Measurements from ENCODE around the gene PLCXD3. TPM values are rescaled to one million over a fixed set of nuclear protein-coding genes. Genes with fewer than 3 reads are reported as not detected.
A peak's percentile ranks its signal among the peaks of the same experiment; 100 is the strongest.

The PLCXD3 gene
- total RNA-seq, 1 experiment from 2014 or later = 5.0 TPM

- Histone ChIP-seq H3K9ac (ENCODE audit: low read length) (no peak overlapping the region), H3K79me2 (ENCODE audit: low read length) (no peaks in the 10 kb centered on the region), H3K4me3 (ENCODE audit: low read length) (no peak overlapping the region), H3K9me3 (ENCODE audit: low read length) (no peaks in the 10 kb centered on the region), H3K27ac (ENCODE audit: low read length) (no peak overlapping the region), H4K20me1 (ENCODE audit: low read length) (no peaks in the 10 kb centered on the region), H3F3A (ENCODE audit: low read length, unreplicated experiment) (no peaks in the 10 kb centered on the region), H2AFZ (ENCODE audit: low read length) (no peak overlapping the region), H3K27me3 (ENCODE audit: low read length) (no peaks in the 10 kb centered on the region), H3K9me2 (replicated peaks; ENCODE audit: low read length) (no peaks in the 10 kb centered on the region), H3K4me1 (ENCODE audit: insufficient read depth, low read length) (peaks cover 4% of the 10 kb centered on the region; the same call in 1 of the 2 replicates), H3K4me2 (ENCODE audit: low read length) (no peak overlapping the region), H3K36me3 (ENCODE audit: low read depth, low read length) (no peaks in the 10 kb centered on the region)
- intact Hi-C loops (cut with micrococcal nuclease) = loop anchor here (1.0 to 5.0 kb wide), 4 partner anchors 156 to 443 kb away; no protein-coding TSS in a partner anchor
- ChIA-PET POLR2A (ENCODE audit: unreplicated experiment) (no interaction called here), CTCF (interaction anchor here (0.6 to 1.7 kb wide), 4 partner anchors 294 to 443 kb away, joined by 3 to 7 read pairs (median 4); no protein-coding TSS in a partner anchor)
- DNase-seq (peak; percentile 43), ATAC-seq (peak; percentile 43)
- TF ChIP-seq CTCF (conservative IDR thresholded peaks at IDR 0.05; ENCODE audit: low read depth, low read length) (peak; percentile 53), EZH2 (IDR thresholded peaks at IDR 0.05; ENCODE audit: low read length, unreplicated experiment) (no peak)
- BruUV-seq (replicated peaks) = no TSS peak
Observed at GRCh38 chr5:41347569-41347968, 162.8 kb downstream of the PLCXD3 start.

- H2AFZ ChIP-seq (ENCODE audit: low read length) = no peak overlapping the region
- no peaks in the 10 kb centered on the region for H3K9me3 ChIP-seq (ENCODE audit: low read length)
- DNase-seq (peak; percentile 66), ATAC-seq (no peak; the same call in 1 of the 2 replicates)
- no peak overlapping the region for H3K27ac ChIP-seq (ENCODE audit: low read length)
- H3K79me2 ChIP-seq (ENCODE audit: low read length) = no peaks in the 10 kb centered on the region
- no peaks in the 10 kb centered on the region for H3K36me3 ChIP-seq (ENCODE audit: low read depth, low read length)
- ChIA-PET CTCF (interaction anchor here (1.4 to 1.8 kb wide), 3 partner anchors 77 to 442 kb away, joined by 4 to 7 read pairs (median 7); no protein-coding TSS in a partner anchor), POLR2A (ENCODE audit: unreplicated experiment) (interaction anchor here (0.7 kb wide), 1 partner anchor 488 kb away, joined by 3 read pairs; no protein-coding TSS in a partner anchor)
- H3K27me3 ChIP-seq (ENCODE audit: low read length) = no peaks in the 10 kb centered on the region
- intact Hi-C loops (cut with micrococcal nuclease) = loop anchor here (1.0 to 5.0 kb wide), 5 partner anchors 76 to 442 kb away; no protein-coding TSS in a partner anchor
- no peaks in the 10 kb centered on the region for H3F3A ChIP-seq (ENCODE audit: low read length, unreplicated experiment)
- no TSS peak for BruUV-seq (replicated peaks)
- H3K9me2 ChIP-seq (replicated peaks; ENCODE audit: low read length) = no peaks in the 10 kb centered on the region
- H3K4me3 ChIP-seq (ENCODE audit: low read length) = no peak overlapping the region
- no peak overlapping the region for H3K9ac ChIP-seq (ENCODE audit: low read length)
- peaks cover 6% of the 10 kb centered on the region; the same call in 1 of the 2 replicates for H3K4me1 ChIP-seq (ENCODE audit: insufficient read depth, low read length)
- no peak for TF ChIP-seq EZH2phosphoT487 (IDR thresholded peaks at IDR 0.05; ENCODE audit: borderline replicate concordance, low read length)
- TF ChIP-seq CTCF (conservative IDR thresholded peaks at IDR 0.05; ENCODE audit: low read depth, low read length) = peak; percentile 67
- no peaks in the 10 kb centered on the region for H4K20me1 ChIP-seq (ENCODE audit: low read length)
- H3K4me2 ChIP-seq (ENCODE audit: low read length) = 0 out of 2 replicates have a peak overlapping the region, but pooled peaks have one; percentile 3
Observed at GRCh38 chr5:41346609-41347008, 163.8 kb downstream of the PLCXD3 start.

- Histone ChIP-seq H3K9me3 (ENCODE audit: low read length) (no peaks in the 10 kb centered on the region), H3K79me2 (ENCODE audit: low read length) (no peaks in the 10 kb centered on the region), H3K4me3 (ENCODE audit: low read length) (no peak overlapping the region), H3K36me3 (ENCODE audit: low read depth, low read length) (no peaks in the 10 kb centered on the region), H2AFZ (ENCODE audit: low read length) (no peak overlapping the region), H3F3A (ENCODE audit: low read length, unreplicated experiment) (no peaks in the 10 kb centered on the region), H3K27ac (ENCODE audit: low read length) (no peak overlapping the region), H3K27me3 (ENCODE audit: low read length) (no peaks in the 10 kb centered on the region), H3K9me2 (replicated peaks; ENCODE audit: low read length) (no peaks in the 10 kb centered on the region), H4K20me1 (ENCODE audit: low read length) (no peaks in the 10 kb centered on the region), H3K4me1 (ENCODE audit: insufficient read depth, low read length) (peaks cover 12% of the 10 kb centered on the region), H3K4me2 (ENCODE audit: low read length) (no peak overlapping the region), H3K9ac (ENCODE audit: low read length) (no peak overlapping the region)
- ATAC-seq (no peak), DNase-seq (no peak)
- POLR2A ChIA-PET (ENCODE audit: unreplicated experiment) = no interaction called here
- no TSS peak for BruUV-seq (replicated peaks)
- no peak for TF ChIP-seq EZH2phosphoT487 (IDR thresholded peaks at IDR 0.05; ENCODE audit: borderline replicate concordance, low read length)
- no peak for TF ChIP-seq CTCF (conservative IDR thresholded peaks at IDR 0.05; ENCODE audit: low read depth, low read length)
- TF ChIP-seq EZH2 (IDR thresholded peaks at IDR 0.05; ENCODE audit: low read length, unreplicated experiment) = no peak
- CTCF ChIA-PET = no interaction called here
- intact Hi-C loops (cut with micrococcal nuclease) = loop anchor here (5.0 kb wide), 1 partner anchor 297 kb away; no protein-coding TSS in a partner anchor
Observed at GRCh38 chr5:41345295-41345694, 165.1 kb downstream of the PLCXD3 start.
